OCI-LY3 (cell line): ENCODE results near the gene GRIK4.

Experiments used
- EZH2phosphoT487 ChIP-seq: fragments of 200-600 bp; shearing (Covaris generic); IDR thresholded peaks from 2 replicates; pipeline ENCODE4 v1.6.1; 2018; ENCODE audit warnings: antibody characterized with exemption, mixed run types, low read depth
- TF ChIP-seq, protein P1 (sequence below): fragments of 200-600, 300-600 bp; sonication (generic); IDR thresholded peaks from 2 replicates; pipeline ENCODE4 v1.5.1; 2014; ENCODE audit warnings: antibody characterized with exemption, low read length, low read depth

- TF ChIP-seq, protein P1, sequence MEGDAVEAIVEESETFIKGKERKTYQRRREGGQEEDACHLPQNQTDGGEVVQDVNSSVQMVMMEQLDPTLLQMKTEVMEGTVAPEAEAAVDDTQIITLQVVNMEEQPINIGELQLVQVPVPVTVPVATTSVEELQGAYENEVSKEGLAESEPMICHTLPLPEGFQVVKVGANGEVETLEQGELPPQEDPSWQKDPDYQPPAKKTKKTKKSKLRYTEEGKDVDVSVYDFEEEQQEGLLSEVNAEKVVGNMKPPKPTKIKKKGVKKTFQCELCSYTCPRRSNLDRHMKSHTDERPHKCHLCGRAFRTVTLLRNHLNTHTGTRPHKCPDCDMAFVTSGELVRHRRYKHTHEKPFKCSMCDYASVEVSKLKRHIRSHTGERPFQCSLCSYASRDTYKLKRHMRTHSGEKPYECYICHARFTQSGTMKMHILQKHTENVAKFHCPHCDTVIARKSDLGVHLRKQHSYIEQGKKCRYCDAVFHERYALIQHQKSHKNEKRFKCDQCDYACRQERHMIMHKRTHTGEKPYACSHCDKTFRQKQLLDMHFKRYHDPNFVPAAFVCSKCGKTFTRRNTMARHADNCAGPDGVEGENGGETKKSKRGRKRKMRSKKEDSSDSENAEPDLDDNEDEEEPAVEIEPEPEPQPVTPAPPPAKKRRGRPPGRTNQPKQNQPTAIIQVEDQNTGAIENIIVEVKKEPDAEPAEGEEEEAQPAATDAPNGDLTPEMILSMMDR, result no peak
- TF ChIP-seq EZH2phosphoT487, result no peak
These were observed 97.2 kb downstream of the GRIK4 start for GRCh38 chr11:120608760-120609211.
